Measurements from ENCODE around the gene DNAH1.

DNAH1 gene

GRCh38 chr3:52406231-52406661 lies 90.1 kb downstream of the DNAH1 start:
- H3K9me3 ChIP-seq = no peaks in the 10 kb centered on the region
- TF ChIP-seq, protein P1, sequence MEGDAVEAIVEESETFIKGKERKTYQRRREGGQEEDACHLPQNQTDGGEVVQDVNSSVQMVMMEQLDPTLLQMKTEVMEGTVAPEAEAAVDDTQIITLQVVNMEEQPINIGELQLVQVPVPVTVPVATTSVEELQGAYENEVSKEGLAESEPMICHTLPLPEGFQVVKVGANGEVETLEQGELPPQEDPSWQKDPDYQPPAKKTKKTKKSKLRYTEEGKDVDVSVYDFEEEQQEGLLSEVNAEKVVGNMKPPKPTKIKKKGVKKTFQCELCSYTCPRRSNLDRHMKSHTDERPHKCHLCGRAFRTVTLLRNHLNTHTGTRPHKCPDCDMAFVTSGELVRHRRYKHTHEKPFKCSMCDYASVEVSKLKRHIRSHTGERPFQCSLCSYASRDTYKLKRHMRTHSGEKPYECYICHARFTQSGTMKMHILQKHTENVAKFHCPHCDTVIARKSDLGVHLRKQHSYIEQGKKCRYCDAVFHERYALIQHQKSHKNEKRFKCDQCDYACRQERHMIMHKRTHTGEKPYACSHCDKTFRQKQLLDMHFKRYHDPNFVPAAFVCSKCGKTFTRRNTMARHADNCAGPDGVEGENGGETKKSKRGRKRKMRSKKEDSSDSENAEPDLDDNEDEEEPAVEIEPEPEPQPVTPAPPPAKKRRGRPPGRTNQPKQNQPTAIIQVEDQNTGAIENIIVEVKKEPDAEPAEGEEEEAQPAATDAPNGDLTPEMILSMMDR (IDR thresholded peaks at IDR 0.05; ENCODE audit: low read depth, low read length) = no peak
- H3K4me3 ChIP-seq (ENCODE audit: low read depth, low read length) = no peak overlapping the region
- peaks cover 4% of the 10 kb centered on the region for H3K36me3 ChIP-seq
- no peak for DNase-seq
- H3K27me3 ChIP-seq = no peaks in the 10 kb centered on the region
- no peaks in the 10 kb centered on the region for H3K4me1 ChIP-seq

DNA sequence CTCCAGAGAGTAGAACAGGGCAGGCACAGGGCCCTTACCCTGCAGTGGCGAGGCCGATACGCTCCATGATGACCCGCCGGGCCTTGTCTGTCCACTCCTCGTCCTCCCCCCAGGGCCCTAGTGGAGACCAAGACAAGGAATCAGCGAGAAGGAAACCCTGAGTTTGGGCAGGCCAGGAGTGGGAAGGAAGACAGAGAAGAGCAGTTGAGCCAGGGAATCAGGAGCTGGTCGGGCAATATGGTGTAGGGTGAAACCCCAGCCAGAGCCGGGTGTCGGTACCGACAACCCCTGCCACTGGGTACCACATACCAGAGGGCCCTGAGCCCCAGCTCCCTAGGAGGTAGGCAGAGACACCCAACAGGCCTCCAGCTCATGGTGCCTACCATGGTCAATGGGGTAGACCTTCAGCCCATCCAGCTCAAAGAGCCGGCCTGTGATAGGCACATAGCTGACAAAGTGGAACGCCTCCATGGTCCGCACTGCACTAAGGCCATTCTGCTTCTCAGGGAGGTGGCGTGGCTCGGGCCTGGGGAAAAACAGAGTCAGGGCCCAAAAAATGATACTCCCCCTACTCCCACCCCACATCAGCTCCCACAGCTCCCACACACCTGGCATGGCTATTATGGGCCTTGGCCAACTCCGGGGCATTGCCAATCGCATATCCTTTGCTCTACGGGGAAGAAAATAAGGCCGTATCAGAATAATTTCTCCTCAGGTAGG lies 90.8 kb downstream of the DNAH1 start:
- Histone ChIP-seq H3K4me3 (ENCODE audit: low read depth, low read length) (no peak overlapping the region), H3K36me3 (peaks cover 4% of the 10 kb centered on the region), H3K27me3 (no peaks in the 10 kb centered on the region), H3K9me3 (no peaks in the 10 kb centered on the region), H3K4me1 (peaks cover 4% of the 10 kb centered on the region; the same call in 1 of the 2 replicates)
- TF ChIP-seq, protein P1 (IDR thresholded peaks at IDR 0.05; ENCODE audit: low read depth, low read length) = no peak
- no peak for DNase-seq

- Histone ChIP-seq H3K27me3 (no peaks in the 10 kb centered on the region), H3K36me3 (peaks cover 4% of the 10 kb centered on the region), H3K4me1 (peaks cover 4% of the 10 kb centered on the region; the same call in 1 of the 2 replicates), H3K9me3 (no peaks in the 10 kb centered on the region), H3K4me3 (ENCODE audit: low read depth, low read length) (no peak overlapping the region)
- DNase-seq = no peak
- TF ChIP-seq, protein P1 (IDR thresholded peaks at IDR 0.05; ENCODE audit: low read depth, low read length) = no peak
These were observed 91.7 kb downstream of the DNAH1 start for GRCh38 chr3:52407779-52408178.

DNA sequence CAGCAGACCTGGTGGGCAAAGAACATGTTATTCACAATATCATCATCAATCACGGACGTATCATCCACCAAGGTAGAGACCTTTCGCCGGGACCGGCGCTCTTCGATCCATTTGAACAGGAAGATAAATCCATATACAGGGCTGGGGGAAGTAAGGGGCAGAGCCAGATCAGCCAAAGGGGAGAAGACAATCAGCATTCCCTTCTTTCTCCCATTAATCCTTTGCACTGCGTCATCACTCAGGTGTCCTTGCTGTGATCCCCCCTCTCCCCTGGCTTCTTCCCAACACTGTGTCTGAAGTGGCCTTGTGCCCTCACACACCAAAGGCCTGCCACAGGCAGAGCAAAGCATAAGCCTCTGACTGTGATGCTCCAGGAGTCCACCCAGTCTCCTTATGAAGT lies 92.3 kb downstream of the DNAH1 start:
- TF ChIP-seq, protein P1 (IDR thresholded peaks at IDR 0.05; ENCODE audit: low read depth, low read length) = no peak
- Histone ChIP-seq H3K4me3 (ENCODE audit: low read depth, low read length) (no peak overlapping the region), H3K4me1 (peaks cover 4% of the 10 kb centered on the region; the same call in 1 of the 2 replicates), H3K36me3 (peaks cover 4% of the 10 kb centered on the region), H3K27me3 (no peaks in the 10 kb centered on the region), H3K9me3 (no peaks in the 10 kb centered on the region)
- no peak for DNase-seq

GRCh38 chr3:52415800-52416199 lies 99.7 kb downstream of the DNAH1 start:
- H3K4me3 ChIP-seq (ENCODE audit: low read depth, low read length) = no peak overlapping the region
- H3K4me1 ChIP-seq = peaks cover 4% of the 10 kb centered on the region; the same call in 1 of the 2 replicates
- H3K9me3 ChIP-seq = no peaks in the 10 kb centered on the region
- TF ChIP-seq, protein P1 (IDR thresholded peaks at IDR 0.05; ENCODE audit: low read depth, low read length) = no peak
- H3K36me3 ChIP-seq = no peaks in the 10 kb centered on the region
- H3K27me3 ChIP-seq = no peaks in the 10 kb centered on the region
- no peak for DNase-seq

- Histone ChIP-seq H3K36me3 (no peaks in the 10 kb centered on the region), H3K4me3 (ENCODE audit: low read depth, low read length) (no peak overlapping the region), H3K9me3 (no peaks in the 10 kb centered on the region), H3K4me1 (no peaks in the 10 kb centered on the region), H3K27me3 (no peaks in the 10 kb centered on the region)
- no peak for DNase-seq
- TF ChIP-seq, protein P1 (IDR thresholded peaks at IDR 0.05; ENCODE audit: low read depth, low read length) = no peak
These were observed 104.3 kb downstream of the DNAH1 start for GRCh38 chr3:52420388-52420787.

All from BE2C (cell line).